CD4-positive, alpha-beta T cell treated with Interleukin-21 for 1 hour (primary cell): ENCODE measurements around the gene BEND5.
A peak's percentile ranks its signal among the peaks of the same experiment; 100 is the strongest.

Experiments
- DNase-seq: peaks from one replicate; pipeline ENCODE4 v3.0.0-alpha.2; 2020

The BEND5 gene, protein sequence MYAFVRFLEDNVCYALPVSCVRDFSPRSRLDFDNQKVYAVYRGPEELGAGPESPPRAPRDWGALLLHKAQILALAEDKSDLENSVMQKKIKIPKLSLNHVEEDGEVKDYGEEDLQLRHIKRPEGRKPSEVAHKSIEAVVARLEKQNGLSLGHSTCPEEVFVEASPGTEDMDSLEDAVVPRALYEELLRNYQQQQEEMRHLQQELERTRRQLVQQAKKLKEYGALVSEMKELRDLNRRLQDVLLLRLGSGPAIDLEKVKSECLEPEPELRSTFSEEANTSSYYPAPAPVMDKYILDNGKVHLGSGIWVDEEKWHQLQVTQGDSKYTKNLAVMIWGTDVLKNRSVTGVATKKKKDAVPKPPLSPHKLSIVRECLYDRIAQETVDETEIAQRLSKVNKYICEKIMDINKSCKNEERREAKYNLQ

DNA sequence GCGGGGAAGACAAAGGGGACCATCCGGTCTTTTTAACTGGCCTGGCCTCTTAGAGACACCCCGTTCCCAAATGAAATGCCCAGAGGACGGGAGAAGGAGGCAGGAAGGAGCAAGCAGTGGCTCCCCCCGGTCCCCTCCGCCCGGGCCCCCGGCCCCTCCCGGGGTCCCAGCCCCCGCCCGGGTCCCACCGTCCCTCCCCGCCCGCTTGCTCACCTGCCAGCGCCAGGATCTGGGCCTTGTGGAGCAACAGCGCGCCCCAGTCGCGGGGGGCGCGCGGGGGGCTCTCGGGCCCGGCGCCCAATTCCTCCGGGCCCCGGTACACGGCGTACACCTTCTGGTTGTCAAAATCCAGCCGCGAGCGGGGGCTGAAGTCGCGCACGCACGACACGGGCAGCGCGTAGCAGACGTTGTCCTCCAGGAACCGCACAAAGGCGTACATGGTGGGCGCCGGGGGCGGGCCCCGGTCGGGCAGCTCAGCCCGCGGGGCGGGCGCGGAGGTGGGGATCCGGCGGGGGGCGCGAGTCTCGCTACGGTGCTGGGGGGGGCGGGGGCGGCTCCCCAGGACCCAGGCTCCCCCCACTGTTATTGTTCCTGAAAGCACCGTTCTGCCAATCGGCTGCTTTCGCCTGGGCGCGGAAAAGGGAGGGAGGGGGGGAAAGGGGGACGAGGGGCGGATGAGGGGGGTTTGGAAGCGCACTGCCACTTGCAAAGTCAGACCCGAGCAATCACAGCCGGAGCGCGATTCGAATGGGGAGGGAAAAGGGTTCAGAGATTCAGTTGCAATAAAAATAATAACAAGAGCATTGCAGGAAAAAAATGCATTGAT is at the start of gene BEND5:
Gene BEND5 (minus strand): TSS at position 499 of the 826 bp plus-strand sequence. CDS start 60 bp downstream, at position 439.
- peak; percentile 54 for DNase-seq

- no peak for DNase-seq
Observed at GRCh38 chr1:48823168-48823567, 46.5 kb upstream of the BEND5 start.

- DNase-seq = no peak
Observed at GRCh38 chr1:48820491-48820890, 43.8 kb upstream of the BEND5 start.

DNA sequence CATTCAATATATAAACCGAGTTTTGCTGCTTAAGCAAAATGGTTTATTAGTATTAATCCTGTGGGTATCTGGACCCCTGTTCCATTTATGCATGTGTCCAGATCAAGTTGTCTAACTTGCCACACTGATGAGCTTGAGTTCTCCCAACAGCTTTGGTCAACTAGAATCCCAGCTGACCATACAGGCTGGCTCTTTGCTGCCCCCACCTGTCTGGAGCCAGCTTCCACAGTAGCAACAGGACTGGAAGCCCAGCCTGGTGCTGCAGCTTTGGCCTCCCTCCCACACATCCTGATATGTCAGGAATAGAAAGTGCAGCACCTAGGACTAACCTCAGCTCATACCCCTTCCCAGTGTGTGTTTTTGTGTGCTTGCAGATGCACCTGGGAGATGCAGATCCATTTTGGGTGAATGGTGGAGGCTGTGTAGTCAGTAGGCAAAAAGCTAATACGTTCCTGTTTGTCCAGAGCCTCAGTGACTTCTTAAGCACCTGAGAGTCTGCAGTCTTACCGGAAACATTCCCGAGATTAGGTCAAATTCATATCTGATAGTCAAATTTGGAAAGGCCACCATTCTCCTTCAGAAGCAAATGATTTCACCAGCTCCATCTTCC is 40.9 kb upstream of the BEND5 start:
- peak; percentile 3 for DNase-seq

DNA sequence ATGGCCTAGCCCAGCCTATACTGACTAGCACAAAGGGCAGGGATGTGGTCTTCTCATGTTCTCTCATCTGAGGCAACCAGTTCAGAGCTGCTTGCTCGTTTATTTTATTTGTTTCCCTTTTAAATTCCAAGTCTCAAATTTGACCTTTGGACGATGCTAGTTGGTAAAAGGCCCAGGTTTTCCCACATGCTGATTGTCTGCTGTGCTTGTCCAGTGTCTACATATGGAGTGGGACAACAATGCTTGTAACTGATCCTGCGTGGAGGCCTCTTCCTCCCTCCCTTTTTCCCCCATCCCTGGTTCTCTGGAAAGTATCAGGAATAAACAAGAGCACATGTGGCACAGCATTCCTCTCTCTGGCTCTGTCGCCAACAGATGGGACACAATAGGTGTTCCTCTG is 34.0 kb upstream of the BEND5 start:
- DNase-seq = no peak

GRCh38 chr1:48808496-48808895 is 31.8 kb upstream of the BEND5 start:
- DNase-seq = no peak

DNA sequence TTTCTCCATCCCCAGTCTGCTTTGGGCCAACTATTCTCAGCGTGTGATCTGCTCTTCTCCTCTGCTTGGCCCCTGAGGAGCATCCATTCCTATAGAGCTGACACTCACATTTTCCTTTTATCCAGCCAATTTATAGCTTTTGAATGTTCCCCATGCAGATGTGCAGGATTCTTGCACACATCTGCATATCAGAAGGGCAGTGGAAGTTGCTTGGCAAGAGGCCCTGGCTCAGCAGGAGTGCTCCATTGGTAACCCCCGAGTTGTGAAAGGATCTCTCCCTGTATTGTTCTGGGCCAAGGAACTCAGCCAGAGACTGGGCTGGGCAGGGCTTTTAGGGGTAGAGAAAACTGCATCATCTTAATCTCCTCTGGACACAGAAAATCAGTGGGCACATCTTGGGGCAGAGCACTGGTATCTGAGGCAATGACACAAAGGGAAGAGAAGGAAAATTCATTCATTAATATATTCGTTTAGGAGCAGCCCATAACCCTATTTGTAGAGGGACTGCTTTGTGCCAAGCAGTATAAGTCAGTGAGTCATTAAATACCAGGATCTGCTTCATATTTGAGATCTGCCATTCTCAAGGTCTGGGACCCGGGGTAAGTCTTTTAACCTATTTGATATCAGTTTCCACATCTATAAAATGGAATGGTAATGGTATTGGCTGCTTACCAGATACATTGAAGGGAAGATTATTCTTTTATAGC is 31.0 kb upstream of the BEND5 start:
- no peak for DNase-seq

DNA sequence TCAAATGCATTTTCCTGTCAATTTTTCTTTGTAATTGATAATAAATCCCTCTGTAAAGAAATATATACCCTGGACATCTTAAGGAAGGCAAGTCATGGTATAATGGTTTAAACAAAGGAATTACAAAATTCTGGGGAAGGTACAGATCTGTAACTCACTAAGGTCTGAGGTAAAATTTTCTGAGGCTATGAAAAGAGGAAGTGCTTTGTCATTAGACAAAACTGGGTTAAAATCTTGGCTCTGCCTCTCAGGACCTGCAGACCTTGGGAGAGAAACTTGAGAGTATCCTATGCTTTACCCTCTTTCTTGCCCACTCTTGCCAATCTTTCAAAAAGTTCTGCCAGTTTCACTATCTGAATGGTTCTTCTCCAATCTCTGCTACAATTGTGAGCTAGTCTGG is 26.8 kb upstream of the BEND5 start:
- DNase-seq = no peak

DNA sequence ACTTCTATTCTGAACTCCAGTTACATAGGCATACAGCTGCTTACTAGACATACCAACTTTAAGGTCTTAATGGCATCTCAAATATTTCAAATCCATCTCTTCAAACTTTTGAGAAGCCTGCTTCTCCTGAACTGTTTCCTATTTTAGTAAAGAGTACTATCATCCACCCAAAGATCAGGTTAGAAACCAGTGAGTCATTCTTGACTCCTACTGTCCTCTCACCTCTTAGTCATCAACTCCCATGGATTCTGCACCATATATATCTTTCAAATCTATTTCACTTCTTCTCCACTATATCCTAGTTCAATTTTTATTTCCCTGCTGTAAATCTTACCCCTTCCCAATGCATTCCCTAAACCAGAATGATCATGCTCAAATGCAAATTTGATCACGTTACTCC is 18.1 kb upstream of the BEND5 start:
- no peak for DNase-seq

GRCh38 chr1:48793863-48794262 is 17.2 kb upstream of the BEND5 start:
- no peak for DNase-seq

GRCh38 chr1:48792961-48793360 is 16.3 kb upstream of the BEND5 start:
- no peak for DNase-seq

DNA sequence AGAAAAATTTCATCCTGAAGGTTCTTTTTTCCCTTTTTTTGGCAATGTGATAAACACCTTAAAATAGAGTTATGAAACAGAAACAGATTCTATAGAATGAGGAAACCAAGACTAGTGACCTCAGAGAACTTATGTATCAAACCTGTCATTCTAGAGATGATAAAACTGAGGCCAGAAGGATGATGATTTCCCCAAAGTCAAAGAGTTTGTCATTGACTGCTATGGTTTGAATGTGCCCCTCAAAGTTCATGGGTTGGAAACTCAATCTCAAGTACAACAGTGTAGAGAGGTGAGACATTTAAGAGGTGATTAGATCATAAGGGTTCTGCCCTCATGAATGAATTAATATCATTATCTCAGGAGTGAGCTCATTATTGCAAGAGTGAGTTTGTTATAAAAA is 13.7 kb upstream of the BEND5 start:
- no peak for DNase-seq

- no peak for DNase-seq
Observed at GRCh38 chr1:48789903-48790302, 13.2 kb upstream of the BEND5 start.

GRCh38 chr1:48785869-48786268 is 9.2 kb upstream of the BEND5 start:
- no peak for DNase-seq

- no peak for DNase-seq
Observed at GRCh38 chr1:48784301-48784700, 7.6 kb upstream of the BEND5 start.

- no peak for DNase-seq
Observed at GRCh38 chr1:48777219-48777895, 666 bp upstream of the BEND5 start.

GRCh38 chr1:48775831-48776392 is 779 bp downstream of the BEND5 start:
- DNase-seq = no peak

- DNase-seq = no peak
Observed at GRCh38 chr1:48773133-48773532, 3.6 kb downstream of the BEND5 start.

DNA sequence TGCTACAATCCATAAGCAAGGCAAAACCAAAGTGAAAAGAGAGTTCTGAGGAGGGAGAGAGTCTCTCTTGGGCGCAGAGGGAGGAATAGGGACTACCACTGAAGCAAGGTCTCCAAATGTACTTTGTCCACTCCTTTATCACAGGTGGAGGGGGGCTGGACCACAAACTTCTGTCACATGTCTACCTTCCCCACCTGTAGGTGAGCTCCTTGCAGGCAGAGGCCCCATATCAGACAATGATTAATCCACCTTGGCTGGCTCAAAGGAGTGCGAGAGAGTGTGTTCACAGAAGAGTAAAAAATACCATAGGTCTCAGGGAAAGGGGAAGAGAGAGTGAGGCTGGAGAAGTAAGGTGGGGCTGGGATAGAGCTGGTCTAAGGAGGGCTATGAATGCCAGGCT is 4.5 kb downstream of the BEND5 start:
- DNase-seq = no peak

DNA sequence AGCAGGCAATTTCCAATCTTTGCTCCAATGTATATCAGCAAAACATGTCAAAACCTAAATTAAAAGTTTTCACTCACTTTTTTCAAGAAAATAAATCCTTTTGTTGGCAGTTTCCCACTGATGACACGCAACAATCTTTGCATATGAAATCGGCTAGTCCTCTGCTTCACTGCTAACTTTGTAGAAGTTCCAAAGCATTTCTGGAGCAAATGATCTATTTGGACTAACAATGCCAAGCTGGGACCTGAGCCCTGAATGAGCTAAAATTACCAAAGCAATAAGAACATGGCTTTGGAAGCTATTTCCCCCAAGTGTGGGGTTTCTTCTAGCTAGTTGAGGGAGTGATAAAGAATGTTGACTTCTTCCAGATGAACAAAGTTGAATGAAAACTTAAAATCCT is 5.1 kb downstream of the BEND5 start:
- no peak for DNase-seq

DNA sequence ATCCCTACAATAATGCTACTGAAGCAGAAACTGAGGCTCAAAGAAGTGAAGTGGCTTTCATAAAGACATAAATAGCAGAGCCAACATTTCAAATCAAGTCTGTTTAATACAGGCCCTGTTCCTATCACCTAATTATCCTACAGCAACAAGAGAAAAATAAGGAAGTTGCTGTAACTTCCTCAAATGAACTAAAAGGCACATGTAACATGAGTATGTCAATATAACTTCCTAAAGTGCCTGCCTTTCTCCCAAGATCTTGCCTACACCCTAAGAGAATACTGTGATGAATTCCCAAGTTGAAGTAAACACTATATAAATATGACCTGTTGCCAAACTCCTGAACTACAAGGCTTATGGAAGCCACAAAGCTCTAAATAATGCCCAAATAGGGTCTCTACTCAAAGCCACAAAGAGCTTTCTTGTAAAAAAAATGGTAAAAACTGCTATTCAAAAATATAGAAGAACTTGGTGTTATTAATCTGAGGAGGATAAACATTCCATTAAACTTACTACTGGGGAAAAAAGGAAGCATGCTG is 8.6 kb downstream of the BEND5 start:
- no peak for DNase-seq

DNA sequence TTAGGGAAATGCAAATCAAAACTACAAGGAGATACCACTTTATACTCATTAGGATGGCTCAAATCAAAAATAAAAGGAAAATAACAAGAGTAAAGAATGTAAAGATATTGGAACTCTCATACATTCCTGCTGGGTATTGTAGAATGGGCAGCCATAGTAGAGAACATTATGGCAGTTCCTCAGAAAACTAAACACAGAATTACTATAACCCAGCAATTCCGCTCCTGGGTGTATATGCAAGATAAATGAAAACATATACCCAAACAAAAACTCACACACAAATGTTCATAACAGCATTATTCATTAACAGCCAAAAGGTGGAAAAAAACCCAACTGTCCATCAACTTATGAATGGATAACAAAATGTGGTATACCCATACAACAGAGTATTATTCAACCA is 11.4 kb downstream of the BEND5 start:
- no peak for DNase-seq
